Superior temporal gyrus (tissue), 1 donor: ENCODE data around the gene FANK1.
A peak's percentile ranks its signal among the peaks of the same experiment; 100 is the strongest.
"Not testable (repeated sequence)": the region's sequence is repeated elsewhere in the genome, so short reads cannot be mapped to it uniquely, and the experiment has no call there.

Experiments used
- DNase-seq: peaks from one replicate; pipeline ENCODE4 v3.0.0-alpha.2; 2016; ENCODE audit errors: extremely low spot score

FANK1 gene

DNA sequence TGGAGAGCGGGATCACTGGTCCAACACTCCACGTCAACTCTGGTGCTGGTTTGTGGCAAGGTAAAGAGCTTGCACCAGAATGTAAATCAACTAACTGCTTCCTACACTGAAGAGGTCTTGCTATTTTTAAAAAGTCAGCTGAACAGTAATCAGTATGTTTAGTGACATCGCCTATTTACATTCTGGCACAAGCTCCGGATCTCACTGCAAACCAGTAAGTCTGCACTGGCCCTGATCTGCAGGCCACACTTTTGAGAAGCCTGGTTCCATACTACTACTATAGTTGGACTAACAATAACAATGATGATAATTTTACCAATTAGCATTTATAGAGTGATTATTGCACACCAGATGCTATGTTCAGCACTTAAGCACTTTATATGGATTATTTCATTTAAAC is 6.9 kb upstream of the FANK1 start:
- not testable (repeated sequence) for DNase-seq

DNA sequence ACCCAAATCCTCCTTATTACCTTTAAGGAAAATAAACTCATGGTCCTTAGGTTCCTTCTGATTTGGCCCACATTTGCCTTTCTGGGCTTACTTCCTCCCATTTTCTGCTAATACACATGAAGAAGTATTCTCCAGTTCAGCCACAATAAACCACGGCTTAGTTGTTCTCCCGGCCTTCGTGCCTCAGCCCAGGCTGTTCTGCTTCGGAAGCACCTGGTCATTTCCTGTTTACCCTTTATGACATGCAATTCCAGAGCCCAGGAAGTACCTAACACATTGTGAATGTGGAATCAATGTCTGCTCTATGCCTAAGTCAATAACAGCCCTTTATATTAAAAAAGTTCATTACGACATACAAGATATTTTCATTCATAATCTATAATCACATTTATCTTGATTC is 4.0 kb upstream of the FANK1 start:
- DNase-seq: not testable (repeated sequence)

DNA sequence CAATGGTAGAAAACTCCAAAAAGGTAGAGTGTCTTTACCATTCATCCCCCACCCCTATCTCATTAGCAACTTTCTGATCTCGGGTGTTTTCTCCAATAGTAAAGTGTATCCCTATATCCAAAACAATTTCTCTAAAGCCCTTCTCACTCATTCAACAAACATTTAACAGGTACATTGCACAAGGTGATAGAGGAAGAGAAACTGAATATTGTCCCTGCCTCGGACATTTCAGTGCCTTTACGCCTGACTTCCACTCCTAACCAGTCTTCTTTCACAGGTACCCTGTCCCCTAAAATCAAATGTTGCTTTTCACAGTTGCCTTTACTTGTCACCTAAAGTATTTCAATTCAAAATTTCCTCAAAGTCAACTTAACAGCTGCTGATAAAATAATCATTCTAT is 2.2 kb upstream of the FANK1 start:
- DNase-seq: not testable (repeated sequence)

DNA sequence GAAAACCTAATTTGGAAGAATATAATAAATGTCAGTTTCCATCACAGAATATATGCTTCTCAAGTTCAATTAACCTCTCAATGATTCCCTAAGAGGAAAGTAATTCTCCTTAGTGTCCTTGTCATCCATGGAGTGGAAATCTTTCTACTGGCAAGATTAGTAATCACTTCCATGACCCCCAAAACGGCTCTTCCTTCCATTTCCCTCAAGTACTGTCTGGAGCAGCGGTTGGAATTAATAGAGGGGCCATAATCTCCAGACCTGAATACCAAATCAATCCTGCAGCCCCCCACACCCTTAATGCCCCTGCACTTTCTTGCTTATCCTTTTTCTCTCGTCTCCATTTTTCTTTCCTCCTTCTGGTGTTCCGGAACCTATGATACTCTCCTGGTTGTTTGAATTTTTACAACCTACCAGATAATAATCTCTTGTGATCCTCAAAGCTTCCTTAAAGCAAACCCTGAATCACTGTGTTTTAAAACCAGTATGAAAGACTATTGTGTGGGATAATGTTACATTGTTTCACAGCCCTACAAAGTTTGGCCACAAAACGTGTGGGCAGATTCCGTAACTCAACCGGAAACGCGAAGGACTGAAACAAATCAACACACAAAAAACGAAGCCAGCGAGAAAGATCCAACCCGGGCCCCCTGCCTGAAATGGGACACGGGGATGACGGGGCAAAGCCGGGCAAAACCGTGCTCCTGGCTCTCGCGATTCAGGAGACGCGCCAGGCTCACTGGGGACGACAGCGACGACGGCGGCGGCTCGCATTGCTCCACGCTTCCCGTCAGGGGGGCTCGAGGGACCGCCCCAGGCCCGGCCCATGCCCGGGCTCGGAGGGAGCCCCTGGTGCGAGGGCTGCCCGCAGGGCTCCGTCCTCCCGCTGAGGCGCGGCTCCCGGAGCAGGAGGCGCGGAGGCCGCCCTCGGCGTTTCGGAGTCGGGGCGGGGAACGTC is 955 bp upstream of the FANK1 start:
- DNase-seq: peak; percentile 34

DNA sequence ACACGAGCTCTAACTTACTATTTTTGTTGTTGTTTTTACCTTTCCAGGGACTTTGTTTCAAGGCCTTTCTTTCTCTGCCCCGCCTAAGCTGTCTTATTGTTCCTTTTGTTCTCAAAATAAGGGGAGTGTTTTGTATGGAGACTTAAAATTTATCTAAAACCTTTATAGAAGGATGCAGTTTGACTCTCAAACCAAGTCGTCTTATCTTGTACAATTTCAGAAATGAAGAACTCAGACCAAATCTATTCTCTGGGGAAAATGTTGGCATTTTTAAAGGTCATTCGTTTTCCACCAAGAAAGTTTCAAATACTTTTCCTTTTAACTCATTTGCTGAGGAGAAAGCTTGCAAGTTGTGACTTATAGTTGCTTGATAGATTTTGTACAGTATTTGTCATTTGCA is 953 bp downstream of the FANK1 start:
- DNase-seq: not testable (repeated sequence)

DNA sequence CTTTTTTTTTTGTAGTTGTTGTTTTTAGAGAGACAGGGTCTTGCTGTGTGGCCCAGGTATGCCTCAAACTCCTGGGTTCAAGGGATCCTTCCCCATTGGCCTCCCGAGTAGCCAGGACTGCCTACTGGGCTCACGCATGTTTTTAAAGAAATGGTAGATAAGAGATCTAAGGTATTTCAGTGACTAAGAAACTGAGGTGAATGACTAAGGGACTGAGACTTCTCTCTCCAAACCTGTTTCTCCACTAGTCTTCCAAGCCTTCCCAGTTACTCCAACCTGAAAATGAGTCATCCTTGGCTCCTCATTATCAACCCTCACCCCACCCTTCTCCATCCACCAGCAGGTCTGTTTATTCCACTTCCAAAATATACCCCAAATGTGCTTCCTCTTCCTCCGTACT is 4.6 kb downstream of the FANK1 start:
- not testable (repeated sequence) for DNase-seq

DNA sequence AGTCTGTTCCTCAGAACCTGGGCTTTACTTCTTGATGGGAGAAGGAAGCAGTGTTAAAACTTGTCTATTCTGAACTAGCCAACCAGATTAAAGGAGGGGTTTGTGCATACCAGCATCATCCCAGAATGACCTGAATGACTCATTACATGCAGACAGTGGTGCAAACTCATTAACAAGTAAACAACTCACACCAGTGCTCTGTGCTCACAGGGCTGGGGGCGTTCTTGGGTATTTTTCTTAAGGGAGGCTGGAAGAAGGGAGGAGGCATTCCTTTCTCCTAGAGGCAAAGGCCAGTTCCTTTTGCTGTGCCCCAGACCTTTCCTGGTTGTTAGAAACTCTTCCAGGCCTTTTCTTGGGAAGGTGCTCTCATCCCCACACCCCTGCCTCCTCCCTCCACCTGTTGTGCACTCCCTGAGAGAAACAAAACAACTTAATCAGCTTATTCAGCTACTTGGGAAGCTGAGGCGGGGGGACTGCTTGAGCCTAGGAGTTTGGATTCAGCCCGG is 6.8 kb downstream of the FANK1 start:
- DNase-seq: not testable (repeated sequence)

DNA sequence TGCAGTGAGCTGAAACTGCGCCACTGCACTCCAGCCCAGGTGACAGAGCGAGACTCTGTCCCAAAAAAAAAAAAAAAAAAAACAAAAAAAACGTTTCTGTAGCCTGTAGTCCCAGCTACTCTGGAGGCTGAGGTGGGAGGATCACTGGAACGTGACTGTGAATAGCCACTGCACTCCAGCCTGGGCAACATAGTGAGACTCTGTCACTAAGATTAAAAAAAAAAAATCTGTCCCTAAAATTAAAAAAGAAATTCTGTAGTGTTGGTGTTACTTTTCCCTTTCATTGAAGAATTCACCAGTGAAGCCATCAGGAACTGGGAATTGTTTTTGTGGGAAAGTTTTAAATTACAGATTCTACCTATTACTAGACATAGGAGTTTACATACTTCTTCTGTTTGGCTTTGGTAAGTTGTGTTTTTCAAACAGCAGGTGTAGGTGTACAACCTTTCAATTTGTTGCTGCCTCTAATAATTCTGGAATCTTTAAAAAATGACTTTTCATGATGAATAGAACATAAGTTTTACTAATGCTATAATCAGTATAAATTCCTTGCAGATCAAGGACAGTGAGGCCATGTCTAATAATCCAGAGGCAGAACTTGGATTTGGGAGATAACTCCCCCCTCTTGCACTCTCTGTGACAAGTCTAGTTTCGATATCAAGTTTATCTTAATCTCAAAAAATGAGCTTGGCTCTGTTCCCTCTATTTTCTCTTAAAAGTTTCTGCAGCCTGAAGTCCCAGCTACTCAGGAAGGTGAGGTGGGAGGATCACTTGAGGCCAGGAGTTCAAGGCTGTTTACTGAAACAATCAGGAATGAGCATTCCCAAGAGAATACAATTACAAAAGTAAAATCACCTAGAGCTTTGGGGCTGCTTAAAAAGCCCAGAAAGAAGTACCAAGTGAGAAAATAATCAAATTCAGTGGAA is 9.0 kb downstream of the FANK1 start:
- not testable (repeated sequence) for DNase-seq

DNA sequence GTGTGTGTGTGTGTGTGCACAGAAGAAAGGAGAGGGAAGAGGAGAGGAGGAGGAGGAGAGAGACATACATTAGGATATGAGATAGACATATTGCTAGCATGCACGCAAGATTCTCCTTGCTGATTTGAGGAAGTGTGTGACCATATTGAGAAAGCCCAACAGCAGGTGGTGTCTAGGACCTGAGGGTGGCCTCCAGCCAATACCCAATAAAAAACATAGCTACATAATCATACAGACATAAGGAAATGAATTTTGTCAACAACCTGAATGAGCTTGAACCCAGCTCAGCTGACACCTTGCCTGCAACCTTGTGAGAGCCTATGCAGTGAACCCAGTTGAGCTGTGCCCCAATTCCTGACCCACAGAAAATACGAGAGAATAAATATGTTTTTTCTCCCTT is 11.2 kb downstream of the FANK1 start:
- not testable (repeated sequence) for DNase-seq

DNA sequence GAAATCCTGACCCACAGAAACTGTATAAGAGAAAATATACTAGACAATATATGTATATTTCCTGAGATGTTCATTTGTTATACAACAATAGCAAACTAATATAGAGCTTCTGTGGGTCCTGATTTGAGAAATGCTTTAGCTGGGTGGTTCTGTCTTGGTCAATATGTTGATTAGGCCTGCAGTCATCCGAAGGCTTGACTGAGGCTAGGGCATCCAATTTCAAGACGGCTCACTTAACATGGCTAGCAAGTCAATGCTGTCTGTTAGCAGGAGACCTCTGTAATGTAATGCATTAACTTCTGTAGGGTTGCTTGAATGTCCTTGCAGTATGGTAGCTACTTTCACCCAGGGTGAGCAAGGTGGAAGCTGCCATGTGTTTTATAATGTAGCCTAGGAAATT is 12.4 kb downstream of the FANK1 start:
- not testable (repeated sequence) for DNase-seq

DNA sequence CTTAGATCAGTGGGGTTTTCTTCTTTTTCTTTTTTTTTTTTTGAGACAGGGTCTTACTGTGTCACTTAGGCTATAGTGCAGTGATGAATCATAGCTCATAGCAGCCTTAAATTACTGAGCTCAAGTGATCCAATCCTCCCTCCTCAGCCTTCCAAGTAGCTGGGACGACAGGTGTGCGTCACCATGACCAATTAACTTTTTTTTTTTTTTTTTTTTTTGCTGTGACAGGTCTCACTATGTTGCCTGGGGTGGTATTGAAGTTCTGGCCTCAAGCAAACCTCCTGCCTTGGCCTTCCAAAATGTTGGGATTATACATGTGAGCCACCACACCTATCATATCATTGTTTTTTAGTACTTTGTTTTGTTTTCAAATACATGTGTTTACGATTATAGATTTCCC is 13.1 kb downstream of the FANK1 start:
- DNase-seq: not testable (repeated sequence)

DNA sequence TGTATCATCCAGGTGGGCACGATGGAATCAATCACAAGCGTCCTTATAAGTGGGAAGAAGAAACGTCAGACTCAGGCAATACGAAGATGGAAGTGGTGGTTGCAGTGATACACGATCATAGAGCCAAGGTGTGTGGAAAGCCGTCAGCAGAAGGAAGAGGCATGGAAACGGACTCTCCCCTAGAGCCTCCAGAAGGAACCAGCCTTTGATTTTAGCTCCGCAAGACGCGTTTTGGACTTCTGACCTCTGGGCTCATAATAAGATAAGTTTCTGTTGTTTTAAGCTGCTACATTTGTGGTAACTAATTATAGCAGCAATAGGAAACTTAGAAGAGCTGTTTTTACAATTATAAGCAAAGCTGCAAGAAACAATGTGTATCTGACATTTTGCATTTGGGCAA is 14.8 kb downstream of the FANK1 start:
- no peak for DNase-seq

DNA sequence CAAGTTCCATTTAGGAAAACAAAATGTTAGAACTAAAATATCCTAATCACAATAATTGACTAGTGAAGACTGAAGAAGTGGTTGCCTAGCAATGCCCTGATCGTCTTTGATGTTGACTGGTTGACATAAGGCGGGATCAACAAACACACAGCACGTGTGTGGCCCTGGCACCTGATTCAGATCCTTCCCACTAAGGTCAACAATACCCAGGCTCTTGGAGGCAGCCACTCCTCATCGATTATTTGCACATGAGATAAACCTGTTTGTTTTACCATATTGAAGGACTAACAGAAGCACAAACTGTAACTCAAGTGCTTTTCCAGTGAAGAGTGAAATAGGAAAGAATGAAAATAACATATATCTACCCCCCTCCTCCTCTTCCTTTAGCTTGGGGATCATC is 15.6 kb downstream of the FANK1 start:
- no peak for DNase-seq

DNA sequence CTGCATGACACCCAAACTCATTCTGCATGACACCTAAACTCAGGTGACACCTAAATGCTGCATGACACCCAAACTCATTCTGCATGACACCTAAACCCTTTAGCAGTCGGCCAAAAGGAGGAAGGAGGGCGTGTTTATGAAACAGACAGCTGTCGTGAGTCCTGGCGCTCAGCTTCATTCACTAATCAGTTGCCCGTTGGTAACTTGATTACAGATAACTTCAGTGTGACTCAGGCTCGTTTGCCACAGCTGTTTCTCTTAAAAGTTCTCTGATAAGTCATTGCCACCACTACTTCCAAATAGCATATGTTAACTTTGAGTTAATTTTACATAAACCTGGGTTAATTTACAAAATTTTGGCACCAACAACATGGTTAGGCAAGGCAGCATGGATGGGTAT is 16.9 kb downstream of the FANK1 start:
- not testable (repeated sequence) for DNase-seq

DNA sequence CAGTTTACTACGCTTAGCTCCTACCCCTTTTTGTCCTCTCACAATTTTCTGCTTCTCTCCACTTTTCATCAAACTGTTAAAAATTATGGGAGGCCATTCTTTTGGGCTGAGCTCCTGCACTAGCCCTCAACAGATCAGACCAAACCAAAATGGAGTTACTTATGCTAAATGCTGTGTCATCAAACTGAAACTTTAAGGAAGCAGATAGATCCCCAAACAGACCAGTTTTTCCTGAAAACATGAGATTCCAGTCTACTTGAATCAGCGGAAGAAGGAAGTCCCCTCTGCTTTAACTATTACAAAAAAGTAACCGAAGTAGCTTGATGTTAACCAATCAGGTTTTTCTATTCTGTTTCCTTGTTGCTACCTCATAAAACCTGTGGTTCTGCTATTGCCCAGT is 20.6 kb downstream of the FANK1 start:
- no peak for DNase-seq

DNA sequence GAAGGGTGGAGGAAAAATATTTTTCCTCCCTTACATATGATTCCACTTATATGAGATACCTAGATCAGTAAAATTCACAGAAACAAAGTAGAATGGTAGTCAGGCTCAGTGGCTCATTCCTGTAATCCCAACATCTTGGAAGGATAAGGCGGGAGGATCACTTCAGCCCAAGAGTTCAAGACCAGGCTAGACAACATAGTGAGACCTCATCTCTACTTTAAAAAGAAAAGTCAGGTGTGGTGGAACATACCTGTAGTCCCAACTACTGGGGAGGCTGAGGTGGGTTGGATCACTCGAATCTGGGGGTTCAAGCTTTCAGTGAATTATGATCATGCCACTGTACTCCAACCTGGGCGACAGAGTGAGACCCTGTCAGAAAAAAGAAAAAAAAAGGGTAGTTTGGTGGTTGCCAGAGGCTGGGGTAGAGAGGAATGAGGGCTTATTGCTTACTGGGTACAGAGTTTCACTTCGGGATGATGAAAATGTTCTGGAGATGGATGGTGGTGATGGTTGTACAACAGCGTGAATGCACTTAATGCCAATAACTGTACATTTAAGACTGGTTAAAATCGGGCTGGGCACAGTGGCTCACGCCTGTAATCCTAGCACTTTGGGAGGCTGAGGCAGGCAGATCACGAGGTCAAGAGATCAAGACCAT is 21.5 kb downstream of the FANK1 start:
- DNase-seq: not testable (repeated sequence)

DNA sequence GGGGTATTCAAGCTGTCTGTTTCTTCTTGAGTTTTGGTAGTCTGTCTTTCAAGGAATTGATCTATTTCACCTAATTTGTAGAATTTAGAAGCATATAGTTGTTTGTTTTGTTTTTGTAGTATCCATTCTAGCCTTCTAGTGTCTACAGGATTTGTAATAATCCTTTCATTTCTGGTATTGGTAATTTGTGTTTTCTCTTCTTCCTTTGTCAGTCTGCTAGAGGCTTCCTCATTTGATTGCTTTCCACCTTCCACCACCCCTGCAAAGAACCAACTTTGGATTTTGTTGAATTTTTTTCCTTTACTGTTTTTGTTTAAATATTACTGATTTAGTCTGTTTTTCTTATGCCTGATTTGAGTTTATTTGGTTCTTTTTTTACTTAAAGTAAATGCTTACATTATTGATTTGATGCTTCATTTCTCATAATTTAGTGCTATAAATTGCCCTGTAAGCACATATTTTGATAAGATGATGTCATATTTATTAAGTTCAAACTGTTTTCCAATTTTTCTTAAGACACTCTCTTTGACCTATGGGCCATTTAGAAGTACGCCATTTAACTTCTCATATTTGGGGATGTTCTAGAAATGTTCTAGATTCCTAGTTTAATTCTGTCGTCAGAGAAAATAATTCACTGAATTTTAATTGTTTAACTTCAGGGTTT is 25.4 kb downstream of the FANK1 start:
- DNase-seq: not testable (repeated sequence)

DNA sequence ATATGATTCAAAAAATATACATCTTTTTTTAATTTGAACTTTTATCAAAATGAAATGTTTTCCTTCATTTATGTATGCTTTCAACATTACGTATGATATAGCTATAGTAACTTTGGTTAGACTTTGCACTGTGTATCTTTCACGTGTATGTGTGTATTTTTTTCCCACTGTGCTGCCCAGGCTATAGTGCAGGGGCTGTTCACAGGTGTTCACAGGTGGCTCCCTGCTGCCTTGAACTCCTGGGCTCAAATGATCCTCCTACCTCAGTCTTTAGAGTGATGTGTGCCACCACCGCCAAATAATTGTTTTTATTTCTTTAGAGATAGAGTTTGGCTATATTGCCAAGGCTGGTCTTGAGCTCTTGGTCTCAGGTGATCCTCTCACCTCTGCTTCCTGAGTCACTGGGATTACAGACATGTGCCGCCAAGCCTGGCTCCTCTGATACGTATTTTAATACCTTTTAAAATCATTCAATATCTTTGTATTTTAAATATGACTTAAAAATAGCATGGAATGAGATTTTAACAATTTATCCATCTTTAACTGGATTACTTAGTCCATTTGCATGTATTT is 29.0 kb downstream of the FANK1 start:
- no peak for DNase-seq

DNA sequence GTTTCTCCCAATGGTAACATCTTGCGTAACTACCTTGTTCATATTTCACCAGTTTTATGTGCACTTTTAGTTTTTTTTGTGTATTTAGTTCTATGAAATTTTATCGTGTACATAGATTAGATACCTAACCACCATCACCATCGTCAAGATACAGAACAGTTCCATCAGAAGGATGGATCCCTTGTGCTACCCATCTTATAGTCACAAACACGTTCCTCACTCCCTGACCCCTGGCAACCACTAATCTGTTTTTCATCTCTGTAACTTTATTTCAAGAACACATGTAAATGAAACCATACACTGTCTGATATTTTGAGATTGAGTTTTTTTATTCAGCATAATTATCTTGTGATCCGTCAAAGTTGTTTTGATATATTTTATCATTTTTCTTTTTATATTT is 29.9 kb downstream of the FANK1 start:
- DNase-seq: no peak

DNA sequence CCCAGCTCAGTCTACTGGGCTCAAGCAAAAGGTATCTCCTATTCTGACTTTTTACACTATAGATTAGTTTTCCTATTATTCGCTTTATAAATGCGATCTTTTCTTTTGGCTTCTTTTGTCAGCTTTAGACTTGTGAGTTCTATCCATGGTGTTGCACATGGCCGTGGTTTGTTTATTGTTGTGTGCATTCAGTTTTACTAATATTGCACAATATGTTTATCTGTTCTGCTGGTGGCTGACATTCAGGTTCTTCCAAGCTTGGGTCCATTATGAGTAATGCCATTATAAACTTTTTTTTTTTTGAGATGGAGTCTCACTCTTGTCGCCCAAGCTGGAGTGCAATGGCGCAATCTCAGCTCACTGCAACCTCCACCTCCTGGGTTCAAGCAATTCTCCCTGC is 30.9 kb downstream of the FANK1 start:
- not testable (repeated sequence) for DNase-seq
